ENCODE results near the gene UGT1A4. TPM values are rescaled to one million over a fixed set of nuclear protein-coding genes. Genes with fewer than 3 reads are reported as not detected.

The UGT1A4 gene
- total RNA-seq, 4 donors from 2014 or later, result 0.51 TPM; not detected in 3

GRCh38 chr2:233674314-233674713 lies 44.2 kb upstream of the UGT1A4 start:
- Histone ChIP-seq H3K9me3 (no peaks in the 10 kb centered on the region), H3K27ac (no peak overlapping the region), H3K27me3 (no peaks in the 10 kb centered on the region), H3K4me3 (no peak overlapping the region), H3K4me1 (no peaks in the 10 kb centered on the region), H3K36me3 (no peaks in the 10 kb centered on the region)
- ATAC-seq (no peak), DNase-seq (no peak)
- intact Hi-C loops (cut with DNase I; ENCODE audit: low total_unique reads), result no loop called here
- TF ChIP-seq CTCF (IDR thresholded peaks at IDR 0.05 in 4 of 5, conservative IDR thresholded peaks at IDR 0.05 in 1 of 5), result no peak
- no peak for TF ChIP-seq POLR2A (IDR thresholded peaks at IDR 0.05)
- in situ Hi-C loops (cut with MboI; ENCODE audit: low sequenced_read_pairs in 4 of 4), result no loop called here

GRCh38 chr2:233674995-233675394 lies 43.5 kb upstream of the UGT1A4 start:
- H3K27ac ChIP-seq, result no peak overlapping the region
- no peak for TF ChIP-seq CTCF (IDR thresholded peaks at IDR 0.05 in 4 of 5, conservative IDR thresholded peaks at IDR 0.05 in 1 of 5)
- no peaks in the 10 kb centered on the region for H3K4me1 ChIP-seq
- ATAC-seq (no peak), DNase-seq (no peak)
- no peaks in the 10 kb centered on the region for H3K36me3 ChIP-seq
- no peaks in the 10 kb centered on the region for H3K27me3 ChIP-seq
- no peak overlapping the region for H3K4me3 ChIP-seq
- in situ Hi-C loops (cut with MboI; ENCODE audit: low sequenced_read_pairs in 4 of 4) (no loop called here), intact Hi-C loops (cut with DNase I; ENCODE audit: low total_unique reads) (no loop called here)
- no peaks in the 10 kb centered on the region for H3K9me3 ChIP-seq

GRCh38 chr2:233676046-233676445 lies 42.5 kb upstream of the UGT1A4 start:
- ATAC-seq, result no peak
- no peaks in the 10 kb centered on the region for H3K4me1 ChIP-seq
- no peaks in the 10 kb centered on the region for H3K36me3 ChIP-seq
- in situ Hi-C loops (cut with MboI; ENCODE audit: low sequenced_read_pairs in 4 of 4) (no loop called here), intact Hi-C loops (cut with DNase I; ENCODE audit: low total_unique reads) (no loop called here)
- H3K27ac ChIP-seq, result no peak overlapping the region
- DNase-seq, result no peak
- no peak overlapping the region for H3K4me3 ChIP-seq
- no peaks in the 10 kb centered on the region for H3K27me3 ChIP-seq
- TF ChIP-seq POLR2A (IDR thresholded peaks at IDR 0.05), result no peak
- no peak for TF ChIP-seq CTCF (IDR thresholded peaks at IDR 0.05 in 4 of 5, conservative IDR thresholded peaks at IDR 0.05 in 1 of 5)
- H3K9me3 ChIP-seq, result no peaks in the 10 kb centered on the region

GRCh38 chr2:233679196-233679595 lies 39.3 kb upstream of the UGT1A4 start:
- Histone ChIP-seq H3K4me3 (no peak overlapping the region), H3K4me1 (no peaks in the 10 kb centered on the region), H3K27ac (no peak overlapping the region), H3K27me3 (no peaks in the 10 kb centered on the region), H3K9me3 (no peaks in the 10 kb centered on the region), H3K36me3 (no peaks in the 10 kb centered on the region)
- ATAC-seq (no peak), DNase-seq (no peak)
- no peak for TF ChIP-seq CTCF (IDR thresholded peaks at IDR 0.05 in 4 of 5, conservative IDR thresholded peaks at IDR 0.05 in 1 of 5)
- no peak for TF ChIP-seq POLR2A (IDR thresholded peaks at IDR 0.05)
- intact Hi-C loops (cut with DNase I; ENCODE audit: low total_unique reads), result no loop called here
- in situ Hi-C loops (cut with MboI; ENCODE audit: low sequenced_read_pairs in 4 of 4), result no loop called here

- in situ Hi-C loops (cut with MboI; ENCODE audit: low sequenced_read_pairs in 4 of 4), result no loop called here
- ATAC-seq, result no peak
- H3K9me3 ChIP-seq, result no peaks in the 10 kb centered on the region
- no peak overlapping the region for H3K27ac ChIP-seq
- no peak for DNase-seq
- H3K4me3 ChIP-seq, result no peak overlapping the region
- H3K4me1 ChIP-seq, result no peaks in the 10 kb centered on the region
- no peaks in the 10 kb centered on the region for H3K27me3 ChIP-seq
- TF ChIP-seq CTCF (IDR thresholded peaks at IDR 0.05 in 4 of 5, conservative IDR thresholded peaks at IDR 0.05 in 1 of 5) (no peak), POLR2A (IDR thresholded peaks at IDR 0.05) (no peak)
- intact Hi-C loops (cut with DNase I; ENCODE audit: low total_unique reads), result no loop called here
- no peaks in the 10 kb centered on the region for H3K36me3 ChIP-seq
Measured at GRCh38 chr2:233680361-233681045, 38.0 kb upstream of the UGT1A4 start.

All from gastrocnemius medialis (tissue), 4 donors.